Colonic mucosa (tissue), 4 donors: Measurements from ENCODE around the gene OXLD1. TPM values are rescaled to one million over a fixed set of nuclear protein-coding genes. Genes with fewer than 3 reads are reported as not detected.

Experiments used
- DNase-seq: peaks from one replicate; pipeline ENCODE4 v3.0.0-alpha.2; 2020
- H3K27ac ChIP-seq: fragments of 200-600 bp; one replicate; pipeline ENCODE4 v1.8.0; 2021
- H3K27me3 ChIP-seq: fragments of 200-600 bp; one replicate; pipeline ENCODE4 v1.8.0; 2021
- H3K36me3 ChIP-seq: fragments of 200-600 bp; one replicate; pipeline ENCODE4 v1.8.0; 2021
- H3K4me1 ChIP-seq: fragments of 200-600 bp; one replicate; pipeline ENCODE4 v1.8.0; 2021; ENCODE audit warnings: mild to moderate bottlenecking
- H3K4me3 ChIP-seq: fragments of 200-600 bp; one replicate; pipeline ENCODE4 v1.8.0; 2021
- H3K9ac ChIP-seq, 2 donors: one replicate each; pipeline ENCODE4 v1.7.0; 2013; ENCODE audit warnings: control low read depth in 2 of 2, low read depth in 2 of 2, low read length in 2 of 2
- H3K9me3 ChIP-seq: fragments of 200-600 bp; one replicate; pipeline ENCODE4 v1.8.0; 2021
- CTCF ChIP-seq: fragments of 200-600 bp; IDR thresholded peaks from one replicate; pipeline ENCODE4 v1.8.0; 2022; ENCODE audit warnings: antibody characterized with exemption, mild to moderate bottlenecking
- intact Hi-C: fragments of 100-400 bp; cut with DNase I; formaldehyde crosslinking; loops from one replicate; pipeline ENCODE4 v1.14.1; 2022
- total RNA-seq, 2 donors: library from RNA; stranded (reverse); fragmentation: NEBNext Ultra II Directional in 1 of 2; extraction: Animal tissue kit (Norgen Biotek cat#: 25700) in 1 of 2; gene quantifications; one replicate each; pipeline ENCODE4 v1.2.1, GENCODE V29; 2021
- donor health status: healthy.
- donor health status: DM: no; HTN: no; CAD: no.
- donor health status: DM: no; HTN: no; CAD: no.

The OXLD1 gene
- total RNA-seq, 2 donors from 2014 or later = 21.7 to 42.8 TPM

GRCh38 chr17:81662002-81662401 is 4.4 kb downstream of the OXLD1 start:
- intact Hi-C loops = no loop called here
- Histone ChIP-seq H3K27ac (no peak overlapping the region), H3K9ac (no peak overlapping the region), H3K4me1 (peaks cover 5% of the 10 kb centered on the region), H3K27me3 (no peaks in the 10 kb centered on the region), H3K36me3 (no peaks in the 10 kb centered on the region), H3K9me3 (no peaks in the 10 kb centered on the region), H3K4me3 (no peak overlapping the region)
- no peak for TF ChIP-seq CTCF
- DNase-seq = no peak

- TF ChIP-seq CTCF = no peak
- Histone ChIP-seq H3K4me3 (no peak overlapping the region), H3K27ac (no peak overlapping the region), H3K36me3 (no peaks in the 10 kb centered on the region), H3K27me3 (no peaks in the 10 kb centered on the region), H3K9ac (no peak overlapping the region), H3K9me3 (no peaks in the 10 kb centered on the region), H3K4me1 (peaks cover 2% of the 10 kb centered on the region)
- no peak for DNase-seq
- intact Hi-C loops = no loop called here
These were observed 6.0 kb downstream of the OXLD1 start for GRCh38 chr17:81660441-81660840.

GRCh38 chr17:81659038-81659437 is 7.4 kb downstream of the OXLD1 start:
- TF ChIP-seq CTCF = no peak
- Histone ChIP-seq H3K9me3 (no peaks in the 10 kb centered on the region), H3K4me1 (no peaks in the 10 kb centered on the region), H3K27me3 (no peaks in the 10 kb centered on the region), H3K4me3 (no peak overlapping the region), H3K9ac (no peak overlapping the region), H3K36me3 (no peaks in the 10 kb centered on the region), H3K27ac (no peak overlapping the region)
- intact Hi-C loops = no loop called here
- DNase-seq = no peak

- intact Hi-C loops = no loop called here
- no peak for TF ChIP-seq CTCF
- Histone ChIP-seq H3K9me3 (no peaks in the 10 kb centered on the region), H3K4me3 (no peak overlapping the region), H3K4me1 (no peaks in the 10 kb centered on the region), H3K9ac (no peak overlapping the region), H3K36me3 (no peaks in the 10 kb centered on the region), H3K27ac (no peak overlapping the region), H3K27me3 (no peaks in the 10 kb centered on the region)
- DNase-seq = no peak
These were observed 9.6 kb downstream of the OXLD1 start for GRCh38 chr17:81656835-81657234.

- no peak within 1 kb of the TSS for H3K27ac ChIP-seq
- no peaks in the 10 kb centered on the region for H3K4me1 ChIP-seq
- H3K4me3 ChIP-seq = no peak within 1 kb of the TSS
- TF ChIP-seq CTCF = no peak
- intact Hi-C loops = no loop called here
- DNase-seq = no peak
- H3K36me3 ChIP-seq = no peaks in the 10 kb centered on the region
- H3K9ac ChIP-seq = no peak within 1 kb of the TSS
- no peaks in the 10 kb centered on the region for H3K27me3 ChIP-seq
- H3K9me3 ChIP-seq = no peaks in the 10 kb centered on the region
These were observed 10.2 kb downstream of the OXLD1 start, which contains the start of gene PDE6G for GRCh38 chr17:81656118-81656743. PDE6G (minus strand) TSS chr17:81656542; CDS start chr17:81653305, 3,237 bp downstream.
